Astrocyte of the cerebellum (primary cell): ENCODE results near the gene CREB3L1.
A peak's percentile ranks its signal among the peaks of the same experiment; 100 is the strongest.

ENCODE experiments used
- DNase-seq: peaks from one replicate; pipeline ENCODE4 v3.0.0-alpha.2; 2011; ENCODE audit warnings: low read depth
- H3K4me3 ChIP-seq: 2 replicates; pipeline ENCODE4 v1.5.1; 2011; ENCODE audit warnings: mild to moderate bottlenecking, low read depth, low read length, moderate library complexity
- in situ Hi-C: cut with HindIII; loops from 2 replicates; pipeline ENCODE4 v1.10.0; 2017; ENCODE audit warnings: low sequenced_read_pairs
- TF ChIP-seq, protein P1 (sequence below): IDR thresholded peaks from 2 replicates; pipeline ENCODE4 v1.5.1; 2012; ENCODE audit warnings: low read length, low read depth, moderate library complexity, mild to moderate bottlenecking; ENCODE audit errors: missing control alignments

The CREB3L1 gene

DNA sequence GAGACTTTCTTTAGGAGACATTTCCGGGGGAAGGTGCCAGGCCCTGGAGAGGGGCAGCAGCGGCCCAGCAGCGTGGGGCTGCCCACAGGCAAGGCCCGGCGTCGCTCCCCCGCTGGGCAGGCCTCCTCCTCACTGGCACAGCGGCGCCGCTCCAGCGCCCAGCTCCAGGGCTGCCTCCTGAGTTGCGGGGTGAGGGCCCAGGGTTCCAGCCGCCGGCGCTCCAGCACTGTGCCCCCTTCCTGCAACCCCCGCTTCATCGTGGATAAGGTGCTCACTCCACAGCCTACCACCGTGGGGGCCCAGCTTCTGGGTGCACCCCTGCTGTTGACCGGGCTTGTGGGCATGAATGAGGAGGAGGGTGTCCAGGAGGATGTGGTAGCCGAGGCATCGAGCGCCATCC, 88.8 kb downstream of the CREB3L1 start:
- in situ Hi-C loops = no loop called here
- TF ChIP-seq, protein P1, sequence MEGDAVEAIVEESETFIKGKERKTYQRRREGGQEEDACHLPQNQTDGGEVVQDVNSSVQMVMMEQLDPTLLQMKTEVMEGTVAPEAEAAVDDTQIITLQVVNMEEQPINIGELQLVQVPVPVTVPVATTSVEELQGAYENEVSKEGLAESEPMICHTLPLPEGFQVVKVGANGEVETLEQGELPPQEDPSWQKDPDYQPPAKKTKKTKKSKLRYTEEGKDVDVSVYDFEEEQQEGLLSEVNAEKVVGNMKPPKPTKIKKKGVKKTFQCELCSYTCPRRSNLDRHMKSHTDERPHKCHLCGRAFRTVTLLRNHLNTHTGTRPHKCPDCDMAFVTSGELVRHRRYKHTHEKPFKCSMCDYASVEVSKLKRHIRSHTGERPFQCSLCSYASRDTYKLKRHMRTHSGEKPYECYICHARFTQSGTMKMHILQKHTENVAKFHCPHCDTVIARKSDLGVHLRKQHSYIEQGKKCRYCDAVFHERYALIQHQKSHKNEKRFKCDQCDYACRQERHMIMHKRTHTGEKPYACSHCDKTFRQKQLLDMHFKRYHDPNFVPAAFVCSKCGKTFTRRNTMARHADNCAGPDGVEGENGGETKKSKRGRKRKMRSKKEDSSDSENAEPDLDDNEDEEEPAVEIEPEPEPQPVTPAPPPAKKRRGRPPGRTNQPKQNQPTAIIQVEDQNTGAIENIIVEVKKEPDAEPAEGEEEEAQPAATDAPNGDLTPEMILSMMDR = no peak
- DNase-seq = no peak
- no peak overlapping the region for H3K4me3 ChIP-seq

DNA sequence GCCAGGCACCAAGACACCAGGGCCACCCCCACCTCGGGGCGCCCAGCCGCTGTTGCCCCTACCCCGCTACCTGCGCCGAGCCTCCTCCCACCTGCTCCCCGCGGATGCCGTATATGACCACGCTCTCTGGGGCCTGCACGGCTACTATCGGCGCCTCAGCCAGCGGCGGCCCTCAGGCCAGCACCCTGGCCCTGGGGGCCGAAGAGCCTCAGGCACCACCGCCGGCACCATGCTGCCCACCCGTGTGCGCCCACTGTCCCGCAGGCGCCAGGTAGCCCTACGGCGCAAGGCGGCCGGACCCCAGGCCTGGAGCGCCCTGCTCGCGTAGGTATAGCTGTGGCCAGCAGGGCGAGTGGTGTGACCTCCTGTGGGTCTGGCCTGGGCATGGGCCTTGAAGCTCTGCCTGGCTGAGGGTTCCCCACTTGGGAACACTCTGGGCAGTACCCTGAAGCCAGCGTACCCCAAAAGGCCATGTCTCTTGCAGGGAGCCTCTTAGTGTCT, 89.2 kb downstream of the CREB3L1 start:
- TF ChIP-seq, protein P1 = no peak
- no peak overlapping the region for H3K4me3 ChIP-seq
- DNase-seq = no peak
- in situ Hi-C loops = no loop called here

DNA sequence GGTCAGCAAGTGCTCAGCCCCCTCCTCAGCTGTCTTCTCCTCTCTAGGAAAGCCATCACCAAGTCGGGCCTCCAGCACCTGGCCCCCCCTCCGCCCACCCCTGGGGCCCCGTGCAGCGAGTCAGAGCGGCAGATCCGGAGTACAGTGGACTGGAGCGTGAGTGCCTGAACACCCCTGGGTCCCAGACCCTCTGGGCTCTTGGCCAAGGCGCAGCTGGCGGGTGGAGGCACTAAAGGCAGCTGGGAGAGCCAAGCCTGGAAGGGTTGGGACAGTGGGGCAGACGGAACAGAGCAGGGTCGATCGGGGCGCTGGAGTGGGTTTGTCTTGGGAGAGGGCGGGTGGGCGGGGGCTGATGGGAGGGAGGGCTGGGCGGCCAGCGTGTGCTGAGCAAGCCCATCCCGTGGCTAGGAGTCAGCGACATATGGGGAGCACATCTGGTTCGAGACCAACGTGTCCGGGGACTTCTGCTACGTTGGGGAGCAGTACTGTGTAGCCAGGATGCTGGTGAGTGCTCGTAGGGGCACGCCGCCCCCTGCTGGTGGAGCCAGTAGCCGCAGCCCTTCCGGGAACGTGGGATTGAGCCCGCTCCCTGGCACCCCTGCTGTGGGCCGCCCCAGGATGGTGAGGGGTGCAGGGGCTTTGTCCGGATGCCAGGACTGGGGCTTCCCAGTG, 89.9 kb downstream of the CREB3L1 start:
- no peak overlapping the region for H3K4me3 ChIP-seq
- DNase-seq = no peak
- in situ Hi-C loops = no loop called here
- TF ChIP-seq, protein P1 = peak; percentile 78

DNA sequence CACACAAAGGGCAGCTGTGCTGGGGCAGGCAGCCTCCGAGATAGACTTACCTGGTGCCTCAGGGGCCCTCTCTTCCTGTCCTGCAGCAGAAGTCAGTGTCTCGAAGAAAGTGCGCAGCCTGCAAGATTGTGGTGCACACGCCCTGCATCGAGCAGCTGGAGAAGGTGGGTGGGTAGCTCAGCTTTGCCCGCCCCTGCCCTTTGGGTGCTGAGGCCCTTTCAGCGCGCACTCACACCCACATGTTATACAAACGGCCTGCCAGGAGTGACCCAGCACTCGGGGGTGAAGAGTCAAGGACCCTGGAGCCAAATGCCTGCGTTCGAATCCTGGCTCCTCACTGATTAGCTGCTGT, 90.4 kb downstream of the CREB3L1 start:
- TF ChIP-seq, protein P1 = no peak
- no peak overlapping the region for H3K4me3 ChIP-seq
- in situ Hi-C loops = no loop called here
- DNase-seq = no peak

DNA sequence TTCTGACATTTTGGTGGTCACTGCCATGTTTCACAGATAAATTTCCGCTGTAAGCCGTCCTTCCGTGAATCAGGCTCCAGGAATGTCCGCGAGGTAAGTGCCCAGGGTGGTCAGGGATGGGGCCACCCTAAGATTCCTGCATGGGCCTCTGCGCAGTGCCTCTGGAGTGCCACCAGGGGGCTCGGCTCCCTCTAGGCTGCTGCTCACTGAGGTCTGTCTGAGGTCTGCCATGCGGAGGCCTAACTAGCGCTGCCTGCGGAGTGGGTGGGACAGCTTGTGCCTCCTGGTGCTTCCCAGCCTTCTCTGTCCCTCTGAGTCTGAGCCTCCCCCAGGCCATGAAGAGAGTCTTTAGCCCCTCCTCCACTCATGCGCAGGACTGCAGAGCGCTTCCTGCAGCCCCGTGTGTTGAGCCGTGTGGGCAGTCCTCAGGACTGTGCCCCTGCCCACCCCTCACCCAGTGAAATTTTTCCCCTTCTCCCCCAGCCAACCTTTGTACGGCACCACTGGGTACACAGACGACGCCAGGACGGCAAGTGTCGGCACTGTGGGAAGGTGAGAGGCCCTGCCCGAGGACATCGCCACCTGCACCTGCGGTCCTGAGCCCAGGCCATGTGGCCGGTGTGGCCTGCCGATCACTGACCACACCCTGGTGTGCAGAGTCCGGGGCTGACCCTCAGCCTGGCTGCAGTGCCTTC, 92.1 kb downstream of the CREB3L1 start:
- TF ChIP-seq, protein P1 = peak; percentile 98
- H3K4me3 ChIP-seq = no peak overlapping the region
- in situ Hi-C loops = no loop called here
- DNase-seq = peak; percentile 49

DNA sequence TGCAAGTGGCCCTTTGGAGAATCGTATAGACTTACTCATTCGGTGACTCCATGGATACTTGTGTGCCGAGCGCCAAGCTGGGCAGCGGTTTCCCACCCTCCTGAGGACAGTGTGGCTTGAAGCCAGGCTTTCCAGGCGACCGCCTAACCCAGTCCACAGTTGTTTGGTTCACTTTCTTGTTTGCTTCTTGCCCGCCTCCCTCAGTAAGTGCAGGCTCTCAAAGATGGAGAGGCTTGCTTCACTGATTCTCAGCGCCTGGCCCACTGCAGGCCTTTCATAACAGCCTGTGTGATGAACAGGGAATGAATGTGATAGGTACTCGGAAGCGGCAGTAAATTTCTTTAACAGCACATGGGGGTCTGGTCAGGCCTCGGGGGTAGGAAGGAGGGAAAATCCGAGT, 92.8 kb downstream of the CREB3L1 start:
- in situ Hi-C loops = no loop called here
- DNase-seq = peak; percentile 36
- no peak overlapping the region for H3K4me3 ChIP-seq
- TF ChIP-seq, protein P1 = no peak
